ENCODE data around the gene NCOA1.
"Not testable (repeated sequence)": the region's sequence is repeated elsewhere in the genome, so short reads cannot be mapped to it uniquely, and the experiment has no call there.

Gene NCOA1

DNA sequence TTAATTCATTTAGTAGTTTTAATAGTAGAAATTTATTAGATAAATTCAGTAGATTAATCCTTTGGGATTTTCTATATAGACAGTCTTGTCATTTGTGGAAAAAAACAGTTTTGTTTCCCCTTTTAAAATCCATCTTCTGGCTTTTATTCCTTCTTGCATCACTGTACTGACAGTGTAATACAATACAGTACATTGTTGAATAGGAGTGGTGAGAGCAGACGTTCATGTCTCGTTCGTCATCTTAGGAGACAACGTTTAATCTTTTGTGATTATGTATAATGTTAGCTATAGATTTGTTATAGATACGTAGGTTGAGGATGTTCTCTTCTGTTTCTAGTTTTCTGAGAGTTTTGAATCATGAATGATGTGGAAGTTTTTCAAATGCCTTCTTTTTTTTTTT is 61.8 kb downstream of the NCOA1 start:
- DNase-seq (ENCODE audit: low spot score in 2 of 2) = no peak
- H3K36me3 Mint-ChIP-seq = peaks cover 10% of the 10 kb centered on the region
- ATAC-seq = no peak
- peaks cover 19% of the 10 kb centered on the region for H3K9me3 Mint-ChIP-seq
- H3K4me3 Mint-ChIP-seq = no peak overlapping the region
- no peak overlapping the region for H3K27ac Mint-ChIP-seq
- H3K4me1 Mint-ChIP-seq = peaks cover 33% of the 10 kb centered on the region

DNA sequence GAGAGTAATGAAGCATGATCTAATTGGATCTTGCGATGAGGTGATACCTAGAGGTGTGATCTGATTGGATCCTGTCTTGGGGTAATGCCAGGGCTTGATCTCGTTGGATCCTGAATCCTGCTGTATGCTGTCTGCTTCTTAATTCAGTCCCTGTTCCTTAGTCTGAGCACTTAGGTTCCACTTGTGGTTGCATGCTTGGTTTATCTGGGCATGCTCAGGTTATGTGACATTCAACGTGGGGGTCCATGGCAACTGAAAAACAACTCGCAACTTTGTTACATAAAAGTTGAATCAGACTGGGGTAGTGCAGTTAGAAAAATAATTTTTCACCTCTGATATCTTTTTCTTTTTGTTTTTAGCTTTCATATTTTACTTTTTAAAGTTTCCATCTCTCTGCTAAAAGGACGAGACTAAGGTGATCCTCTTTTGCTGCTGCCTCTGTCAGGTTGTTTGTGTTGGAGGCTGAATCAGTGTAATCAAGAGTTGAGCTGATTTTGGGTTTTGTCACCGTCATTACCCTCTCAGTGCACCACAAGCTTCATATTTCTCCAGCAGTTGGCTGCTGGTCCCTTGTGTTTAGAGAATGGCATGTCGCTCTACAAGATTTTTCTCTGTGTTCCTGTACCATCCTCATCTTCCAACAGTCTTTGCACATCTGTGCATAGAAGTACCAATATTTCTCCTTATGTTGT is 67.9 kb downstream of the NCOA1 start:
- H3K4me3 Mint-ChIP-seq = no peak overlapping the region
- peak overlapping the region; percentile 37 for H3K27ac Mint-ChIP-seq
- no peak for DNase-seq (ENCODE audit: low spot score in 2 of 2)
- ATAC-seq = no peak
- H3K36me3 Mint-ChIP-seq = peaks cover 10% of the 10 kb centered on the region
- H3K4me1 Mint-ChIP-seq = peaks cover 62% of the 10 kb centered on the region
- H3K9me3 Mint-ChIP-seq = peaks cover 10% of the 10 kb centered on the region

DNA sequence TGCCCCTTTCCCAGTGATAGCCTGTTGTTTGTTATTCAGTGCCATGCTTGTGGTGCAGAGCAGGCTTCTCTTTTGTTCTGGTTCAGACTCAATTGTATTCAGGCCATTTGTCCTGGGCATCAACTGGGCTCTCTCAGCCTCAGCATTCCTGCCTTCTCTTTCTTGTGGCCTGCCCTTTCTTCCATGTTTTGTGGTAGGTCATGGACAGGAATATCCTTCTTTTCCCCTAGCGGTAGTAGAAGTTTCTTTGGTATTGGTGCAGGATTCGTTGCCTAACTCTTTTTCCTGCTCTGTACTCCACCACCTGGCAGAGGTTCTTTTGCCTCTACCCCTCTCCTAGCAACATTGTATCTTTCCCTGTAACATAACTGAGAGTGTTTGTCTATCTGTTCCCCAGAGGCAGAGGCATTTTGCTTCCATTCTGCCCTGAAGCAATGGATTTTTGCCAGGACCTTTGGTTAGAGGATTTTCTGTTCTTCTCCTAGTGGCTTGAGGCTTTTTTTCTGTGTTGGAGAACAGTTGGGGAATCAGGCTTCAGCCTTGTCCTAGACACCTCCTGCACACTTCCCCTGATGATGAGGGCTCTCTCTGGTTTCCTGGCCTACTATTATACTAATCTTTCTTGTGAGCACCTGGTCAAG is 68.5 kb downstream of the NCOA1 start:
- H3K4me1 Mint-ChIP-seq = peaks cover 55% of the 10 kb centered on the region
- ATAC-seq (no peak), DNase-seq (ENCODE audit: low spot score in 2 of 2) (no peak)
- peak overlapping the region; percentile 37 for H3K27ac Mint-ChIP-seq
- H3K9me3 Mint-ChIP-seq = peaks cover 10% of the 10 kb centered on the region
- no peak overlapping the region for H3K4me3 Mint-ChIP-seq
- peaks cover 8% of the 10 kb centered on the region for H3K36me3 Mint-ChIP-seq

DNA sequence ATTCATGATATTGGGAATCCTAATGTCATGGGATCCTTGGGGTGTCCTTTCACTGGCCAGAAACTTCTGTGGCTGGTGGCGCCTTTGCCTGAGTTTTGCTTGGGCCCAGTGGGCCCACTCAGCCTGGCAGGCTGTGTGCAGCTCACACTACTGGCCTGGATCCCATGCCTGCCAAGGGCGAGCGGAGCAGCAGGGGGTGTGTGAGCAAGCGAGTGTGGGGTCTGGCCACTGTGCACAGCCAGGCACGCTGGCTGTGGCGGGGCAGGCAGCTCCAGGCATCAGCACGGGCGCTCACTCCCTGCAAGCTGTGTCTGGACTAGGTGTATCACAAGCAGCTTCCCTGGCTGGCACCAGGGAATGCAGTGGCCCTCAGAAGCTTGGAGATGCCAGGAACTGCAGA is 74.5 kb downstream of the NCOA1 start:
- DNase-seq (ENCODE audit: low spot score in 2 of 2) (no peak), ATAC-seq (no peak)
- H3K4me1 Mint-ChIP-seq = peaks cover 35% of the 10 kb centered on the region
- H3K4me3 Mint-ChIP-seq = no peak overlapping the region
- H3K27ac Mint-ChIP-seq = peak overlapping the region; percentile 20
- no peaks in the 10 kb centered on the region for H3K9me3 Mint-ChIP-seq
- peaks cover 21% of the 10 kb centered on the region for H3K36me3 Mint-ChIP-seq

DNA sequence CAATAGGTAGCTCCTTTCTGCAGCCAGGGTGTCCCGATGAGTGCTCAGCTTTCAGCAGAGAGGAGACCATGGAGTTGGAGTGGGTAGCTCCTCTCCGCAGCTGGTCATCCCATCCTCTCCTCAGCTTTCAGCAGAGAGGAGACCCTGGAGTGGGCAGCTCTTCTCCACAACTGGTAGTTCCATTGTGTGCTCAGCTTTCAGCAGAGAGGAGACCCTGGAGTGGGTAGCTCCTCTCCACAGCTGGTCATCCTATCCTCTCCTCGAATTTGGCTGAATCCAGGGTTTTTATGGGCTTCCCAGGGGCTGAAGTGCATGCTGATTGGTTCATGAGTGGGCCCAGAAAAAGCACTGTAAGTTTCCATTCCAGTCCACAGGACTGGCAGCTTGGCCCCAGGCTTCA is 75.2 kb downstream of the NCOA1 start:
- DNase-seq (ENCODE audit: low spot score in 2 of 2) (no peak), ATAC-seq (no peak)
- H3K4me3 Mint-ChIP-seq = no peak overlapping the region
- H3K9me3 Mint-ChIP-seq = no peaks in the 10 kb centered on the region
- peak overlapping the region; percentile 20 for H3K27ac Mint-ChIP-seq
- H3K36me3 Mint-ChIP-seq = peaks cover 21% of the 10 kb centered on the region
- H3K4me1 Mint-ChIP-seq = peaks cover 29% of the 10 kb centered on the region

DNA sequence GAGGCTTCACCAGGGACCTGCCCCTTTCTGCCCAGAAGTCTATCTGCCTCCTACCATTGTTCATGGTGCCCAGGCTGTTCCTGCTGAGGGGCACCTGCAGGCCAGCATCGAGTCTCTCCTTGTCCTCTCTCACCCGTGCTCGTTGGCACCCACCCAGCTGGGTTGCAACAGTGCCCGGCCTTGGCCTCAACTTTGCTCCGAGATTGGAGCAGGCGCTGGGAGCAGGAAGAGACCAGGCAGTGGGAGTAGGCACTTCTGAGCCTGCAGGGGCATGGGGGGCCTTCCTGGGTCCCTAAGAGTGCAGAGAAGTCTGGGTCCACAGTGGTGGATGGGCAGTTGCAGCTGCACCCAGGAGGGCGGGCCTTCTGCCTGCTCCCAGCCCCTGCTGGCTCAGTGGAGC is 75.6 kb downstream of the NCOA1 start:
- ATAC-seq (no peak), DNase-seq (ENCODE audit: low spot score in 2 of 2) (no peak)
- H3K27ac Mint-ChIP-seq = peak overlapping the region; percentile 20
- peaks cover 28% of the 10 kb centered on the region for H3K4me1 Mint-ChIP-seq
- peaks cover 21% of the 10 kb centered on the region for H3K36me3 Mint-ChIP-seq
- no peak overlapping the region for H3K4me3 Mint-ChIP-seq
- H3K9me3 Mint-ChIP-seq = no peaks in the 10 kb centered on the region

DNA sequence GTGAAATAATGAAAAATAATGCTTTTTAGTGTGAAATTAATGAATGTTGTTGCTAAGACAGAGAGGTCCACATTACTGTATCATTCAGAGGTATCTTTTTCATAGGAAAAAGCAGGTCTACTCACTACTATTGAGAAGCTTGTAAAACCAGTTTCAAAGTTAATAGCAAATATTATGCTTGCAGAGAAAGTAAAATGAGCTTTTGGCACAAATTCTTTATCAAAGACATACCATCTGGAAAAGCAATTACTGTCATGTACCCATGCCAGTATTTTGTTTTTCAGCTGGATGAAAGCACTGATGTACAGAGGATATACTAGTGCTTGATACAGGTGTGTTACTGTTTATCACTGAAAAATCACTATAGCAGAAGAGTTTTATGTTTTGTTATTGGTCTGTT is 77.5 kb downstream of the NCOA1 start:
- H3K27ac Mint-ChIP-seq = peak overlapping the region; percentile 43
- ATAC-seq = no peak
- H3K4me1 Mint-ChIP-seq = peaks cover 32% of the 10 kb centered on the region
- no peaks in the 10 kb centered on the region for H3K9me3 Mint-ChIP-seq
- peaks cover 21% of the 10 kb centered on the region for H3K36me3 Mint-ChIP-seq
- no peak overlapping the region for H3K4me3 Mint-ChIP-seq
- DNase-seq (ENCODE audit: low spot score in 2 of 2) = no peak

DNA sequence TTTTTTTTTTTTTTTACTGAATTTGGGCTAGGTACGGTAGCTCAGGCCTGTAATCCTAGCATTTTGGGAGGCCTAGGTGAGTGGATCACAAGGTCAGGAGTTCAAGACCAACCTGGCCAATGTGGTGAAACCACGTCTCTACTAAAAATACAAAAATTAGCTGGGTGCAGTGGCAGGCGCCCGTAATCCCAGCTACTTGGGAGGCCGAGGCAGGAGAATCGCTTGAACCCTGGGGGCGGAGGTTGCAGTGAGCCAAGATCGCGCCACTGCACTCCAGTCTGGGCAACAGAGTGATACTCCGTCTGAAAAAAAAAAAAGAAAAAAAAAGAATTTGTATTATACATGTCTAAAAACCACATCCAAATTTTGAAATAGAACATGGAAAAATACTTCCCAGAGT is 78.5 kb downstream of the NCOA1 start:
- H3K4me3 Mint-ChIP-seq; ATAC-seq; DNase-seq (ENCODE audit: low spot score in 2 of 2); H3K27ac Mint-ChIP-seq; H3K9me3 Mint-ChIP-seq: not testable (repeated sequence)
- Mint-ChIP-seq H3K36me3 (peaks cover 17% of the 10 kb centered on the region), H3K4me1 (peaks cover 38% of the 10 kb centered on the region)

DNA sequence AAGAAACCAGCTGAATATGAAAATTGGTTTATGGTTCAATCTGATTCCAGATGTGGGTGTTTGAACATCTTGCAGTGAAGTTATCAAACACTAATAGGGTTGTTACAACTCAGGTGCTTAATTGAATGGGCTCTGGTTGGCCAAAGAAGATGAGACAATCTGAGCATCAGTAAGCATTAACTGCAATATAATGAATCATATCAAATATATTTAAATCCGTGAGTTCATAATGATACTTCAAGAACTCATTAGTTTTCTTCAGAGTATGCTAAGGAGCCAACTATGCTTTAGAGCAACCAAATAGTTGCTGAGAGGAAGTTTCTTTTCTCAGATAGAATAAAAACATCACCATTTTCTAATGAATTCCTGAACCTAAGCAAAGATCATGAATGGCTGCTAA is 79.2 kb downstream of the NCOA1 start:
- no peak for ATAC-seq
- H3K27ac Mint-ChIP-seq = no peak overlapping the region
- DNase-seq (ENCODE audit: low spot score in 2 of 2) = no peak
- no peaks in the 10 kb centered on the region for H3K9me3 Mint-ChIP-seq
- H3K4me3 Mint-ChIP-seq = no peak overlapping the region
- H3K36me3 Mint-ChIP-seq = peaks cover 11% of the 10 kb centered on the region
- peaks cover 44% of the 10 kb centered on the region for H3K4me1 Mint-ChIP-seq

DNA sequence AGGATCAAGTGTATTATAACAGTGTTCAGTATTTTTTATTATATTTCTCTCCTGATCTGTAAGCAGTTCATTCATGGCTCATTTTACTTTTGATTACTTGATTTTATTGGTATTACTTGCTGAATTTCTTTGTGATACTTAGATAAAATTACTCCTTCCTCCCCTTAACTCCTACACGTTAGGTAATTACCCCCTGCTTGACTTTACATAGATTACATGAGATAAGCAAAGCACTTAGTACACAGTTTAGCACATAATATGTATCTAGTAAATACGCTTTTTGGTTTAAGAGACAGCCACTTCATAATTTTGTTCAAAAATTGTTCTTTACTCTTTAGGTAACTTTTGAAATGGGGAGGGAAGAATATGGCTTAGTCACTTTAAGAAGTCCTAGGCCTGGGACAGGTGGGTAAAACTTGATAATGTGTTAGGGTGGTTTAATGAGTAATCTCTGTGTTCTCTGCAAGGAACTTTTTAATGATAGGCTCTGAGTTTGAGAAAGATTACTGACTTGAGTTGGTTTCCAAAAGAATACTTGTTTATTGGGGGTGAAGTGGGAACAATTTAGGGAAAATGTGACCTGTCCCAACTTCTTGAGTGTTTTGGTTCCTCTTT is 80.9 kb downstream of the NCOA1 start:
- Mint-ChIP-seq H3K36me3 (peaks cover 11% of the 10 kb centered on the region), H3K4me1 (peaks cover 52% of the 10 kb centered on the region), H3K9me3 (no peaks in the 10 kb centered on the region), H3K4me3 (no peak overlapping the region), H3K27ac (no peak overlapping the region)
- ATAC-seq (peak; percentile 63), DNase-seq (ENCODE audit: low spot score in 2 of 2) (no peak)

DNA sequence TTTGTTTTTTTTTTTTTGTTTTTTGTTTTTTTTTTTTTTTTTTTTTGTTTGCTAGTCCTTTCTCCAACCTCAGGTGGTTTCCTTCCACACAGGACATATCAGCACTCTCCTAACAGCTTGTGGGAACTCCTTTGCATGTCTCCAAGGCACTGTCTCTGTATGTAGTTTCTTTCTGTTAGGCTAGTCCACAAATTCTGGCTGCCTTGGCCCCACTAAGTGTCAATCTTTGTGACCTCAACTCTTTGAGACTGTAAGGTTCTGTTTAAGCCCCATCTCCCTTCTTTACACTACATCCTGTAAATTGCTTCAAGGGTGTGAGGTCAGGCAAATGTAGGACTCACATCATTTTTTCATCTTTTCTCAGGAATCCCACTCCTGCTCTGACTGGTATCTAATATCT is 85.1 kb downstream of the NCOA1 start:
- H3K4me3 Mint-ChIP-seq = peak overlapping the region; percentile 47
- peak overlapping the region; percentile 72 for H3K27ac Mint-ChIP-seq
- DNase-seq (ENCODE audit: low spot score in 2 of 2) = peak in 1 of 2 donors; percentile 53
- ATAC-seq = peak; percentile 38
- H3K36me3 Mint-ChIP-seq = peaks cover 6% of the 10 kb centered on the region
- H3K9me3 Mint-ChIP-seq = no peaks in the 10 kb centered on the region
- H3K4me1 Mint-ChIP-seq = peaks cover 82% of the 10 kb centered on the region

DNA sequence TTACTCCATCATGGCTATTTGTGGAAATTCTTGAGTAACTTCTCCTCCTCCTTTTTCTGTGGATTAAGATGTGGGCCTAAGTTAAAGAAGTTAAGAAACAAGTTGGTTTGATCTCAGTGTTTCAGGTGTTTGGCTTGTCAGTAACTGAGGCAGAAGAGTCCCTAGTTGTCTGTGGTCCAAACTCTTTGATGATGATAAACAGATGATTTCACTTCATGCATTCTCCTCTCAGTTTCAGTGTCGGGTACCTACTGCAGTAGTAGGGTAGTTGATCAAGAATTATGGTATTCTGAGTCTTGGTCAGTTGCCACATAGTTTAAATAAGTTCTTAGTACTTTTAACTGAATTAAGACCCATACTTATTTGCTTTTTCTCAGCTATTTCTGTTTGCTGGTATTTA is 85.6 kb downstream of the NCOA1 start:
- Mint-ChIP-seq H3K4me1 (peaks cover 85% of the 10 kb centered on the region), H3K36me3 (peaks cover 6% of the 10 kb centered on the region), H3K9me3 (no peaks in the 10 kb centered on the region), H3K27ac (peak overlapping the region; percentile 72), H3K4me3 (peak overlapping the region; percentile 47)
- peak; percentile 71 for ATAC-seq
- DNase-seq (ENCODE audit: low spot score in 2 of 2) = no peak

DNA sequence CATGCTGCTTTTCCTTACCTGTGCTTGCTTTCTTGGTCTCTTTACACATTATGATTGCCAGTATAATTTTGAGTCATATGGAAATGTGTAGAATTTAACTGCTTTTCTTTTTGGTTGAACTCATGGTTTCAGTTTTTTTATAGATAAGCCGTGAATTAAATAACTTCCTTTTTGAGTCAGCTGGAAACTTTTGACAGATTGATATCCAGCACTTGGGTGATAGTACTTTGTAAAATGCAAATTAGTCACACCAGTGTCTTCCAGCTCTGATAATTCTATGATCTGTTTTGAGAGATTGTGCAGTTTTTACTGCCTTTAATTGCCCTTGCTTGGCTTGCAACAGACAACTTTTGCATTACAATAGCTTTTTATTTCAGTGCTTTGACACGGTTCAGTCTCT is 86.4 kb downstream of the NCOA1 start:
- H3K9me3 Mint-ChIP-seq = no peaks in the 10 kb centered on the region
- H3K36me3 Mint-ChIP-seq = peaks cover 12% of the 10 kb centered on the region
- no peak for DNase-seq (ENCODE audit: low spot score in 2 of 2)
- H3K4me3 Mint-ChIP-seq = peak overlapping the region; percentile 47
- ATAC-seq = peak; percentile 83
- peaks cover 86% of the 10 kb centered on the region for H3K4me1 Mint-ChIP-seq
- peak overlapping the region; percentile 72 for H3K27ac Mint-ChIP-seq

DNA sequence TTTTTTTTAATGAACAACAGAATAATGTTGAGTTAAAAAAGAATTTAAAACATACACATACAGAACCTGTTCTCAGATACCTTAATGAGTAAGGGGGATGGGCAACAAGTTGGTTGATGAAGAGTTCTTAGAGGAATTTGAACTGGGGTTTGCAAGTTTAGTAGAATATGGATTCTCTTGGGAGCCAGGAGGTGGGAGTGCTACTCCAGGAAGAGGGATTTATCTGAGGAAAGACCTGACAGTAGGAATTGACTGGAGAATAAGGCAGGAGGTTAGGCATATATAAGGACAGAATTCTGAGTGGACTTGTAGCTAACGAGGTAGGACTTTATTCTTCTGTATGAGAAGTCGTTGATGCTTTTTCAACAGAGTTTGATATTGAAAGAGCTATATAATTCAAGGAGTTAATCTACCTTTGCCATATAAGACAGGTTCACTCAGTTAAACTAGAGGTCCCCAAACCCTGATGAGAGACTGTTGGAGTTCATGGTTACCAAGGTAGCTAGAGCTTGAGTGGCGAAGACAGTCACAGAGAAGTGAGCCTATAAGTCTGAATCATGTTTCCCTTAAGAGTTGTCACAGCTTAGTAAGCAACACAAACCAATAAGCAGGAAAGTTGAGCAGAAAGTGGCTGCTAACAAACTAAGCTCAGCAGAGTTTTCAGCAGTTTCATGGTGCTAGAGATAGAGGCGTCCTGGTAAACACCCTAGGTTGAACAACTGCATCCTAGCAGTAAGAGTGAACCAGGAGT is 88.2 kb downstream of the NCOA1 start:
- peak in 1 of 2 donors; percentile 55 for DNase-seq (ENCODE audit: low spot score in 2 of 2)
- Mint-ChIP-seq H3K36me3 (peaks cover 12% of the 10 kb centered on the region), H3K9me3 (no peaks in the 10 kb centered on the region), H3K27ac (peak overlapping the region; percentile 94), H3K4me3 (peak overlapping the region; percentile 58), H3K4me1 (peaks cover 79% of the 10 kb centered on the region)
- peak; percentile 89 for ATAC-seq

DNA sequence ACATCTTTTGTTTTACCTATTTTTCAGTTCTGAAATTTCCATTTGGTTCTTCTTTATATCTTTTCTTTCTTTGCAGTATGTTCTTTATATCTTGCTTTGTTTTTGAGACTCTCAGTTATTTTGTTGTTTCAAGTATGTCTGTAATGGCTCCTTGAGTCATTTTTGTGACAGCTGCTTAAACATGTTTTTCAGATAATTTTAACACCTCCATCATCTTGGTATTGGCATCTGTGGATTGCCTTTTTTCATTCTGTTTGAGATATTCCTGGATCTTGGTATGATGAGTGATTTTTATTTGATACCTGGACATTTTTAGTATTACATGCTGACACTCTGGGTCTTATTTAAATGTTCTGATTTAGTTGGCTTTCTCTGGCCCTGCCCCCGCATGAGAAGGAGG is 89.5 kb downstream of the NCOA1 start:
- DNase-seq (ENCODE audit: low spot score in 2 of 2) (no peak), ATAC-seq (no peak)
- no peaks in the 10 kb centered on the region for H3K9me3 Mint-ChIP-seq
- peaks cover 73% of the 10 kb centered on the region for H3K4me1 Mint-ChIP-seq
- peaks cover 12% of the 10 kb centered on the region for H3K36me3 Mint-ChIP-seq
- peak overlapping the region; percentile 58 for H3K4me3 Mint-ChIP-seq
- H3K27ac Mint-ChIP-seq = peak overlapping the region; percentile 94

Data from stimulated activated effector memory CD8-positive, alpha-beta T cell treated with anti-CD3 and anti-CD28 coated beads, Interleukin-12 subunit alpha, Interleukin-12 subunit beta, amount 100 ng/mL, for 72 hours (primary cell).